Kidney (tissue), 14 donors: ENCODE data around the gene HHIPL1. TPM values are rescaled to one million over a fixed set of nuclear protein-coding genes. Genes with fewer than 3 reads are reported as not detected.

Experiments used
- DNase-seq, 5 donors: peaks; one replicate each; pipeline ENCODE4 v3.0.0-alpha.2; 2013 to 2020
- FAIRE-seq: peaks from 2 replicates; lab custom pipeline; 2012; peaks lifted over from hg19 to GRCh38; lab: Jason Lieb, UNC
- H3K27ac ChIP-seq, 2 donors: one replicate each; pipeline ENCODE4 v1.7.0; 2013; ENCODE audit warnings: low read depth in 2 of 2, low read length in 2 of 2, inconsistent platforms in 1 of 2
- H3K27me3 ChIP-seq: one replicate; pipeline ENCODE4 v1.7.1; 2013; ENCODE audit warnings: low read length, inconsistent platforms; ENCODE audit not compliant: control insufficient read depth, insufficient read depth
- H3K36me3 ChIP-seq, 3 donors: one replicate each; pipeline versions ENCODE4 v1.7.0 to v1.7.1; 2013; ENCODE audit warnings: low read length in 3 of 3, control low read depth in 1 of 3, inconsistent platforms in 1 of 3; ENCODE audit not compliant: insufficient read depth in 3 of 3, control insufficient read depth in 2 of 3
- H3K4me1 ChIP-seq, 3 donors: one replicate each; pipeline versions ENCODE4 v1.7.0 to v1.7.1; 2013; ENCODE audit warnings: low read length in 3 of 3, inconsistent platforms in 1 of 3, low read depth in 1 of 3; ENCODE audit not compliant: control insufficient read depth in 2 of 3, insufficient read depth in 2 of 3
- H3K4me3 ChIP-seq, 3 donors: one replicate each; pipeline versions ENCODE4 v1.7.0 to v1.8.1; 2013; ENCODE audit warnings: low read length in 3 of 3, control low read depth in 1 of 3, inconsistent platforms in 1 of 3
- H3K9ac ChIP-seq, 3 donors: one replicate each; pipeline versions ENCODE4 v1.7.0 to v1.7.1; 2013; ENCODE audit warnings: low read length in 3 of 3, control low read depth in 1 of 3, inconsistent platforms in 1 of 3
- H3K9me3 ChIP-seq, 3 donors: one replicate each; pipeline versions ENCODE4 v1.7.0 to v1.7.1; 2013; ENCODE audit warnings: low read length in 3 of 3, control low read depth in 1 of 3, inconsistent platforms in 1 of 3; ENCODE audit not compliant: control insufficient read depth in 2 of 3, insufficient read depth in 1 of 3
- intact Hi-C: fragments of 100-400 bp; cut with DNase I; formaldehyde crosslinking; loops from one replicate; pipeline ENCODE4 v1.11.1; 2022
- polyA plus RNA-seq: library from polyadenylated mRNA; stranded (reverse); fragments of 350-450 nt; fragmentation: Illumina TruSeq; extraction: RNeasy Lipid Tissue Mini Kit (QIAGEN cat#74804); gene quantifications from one replicate; pipeline ENCODE4 v1.2.3, GENCODE V29; 2014; ENCODE audit warnings: low read depth, low replicate concordance; ENCODE audit not compliant: insufficient read depth
- total RNA-seq: library from RNA; stranded (reverse); fragmentation: NEBNext Ultra II Directional; extraction: Animal tissue kit (Norgen Biotek cat#: 25700); gene quantifications from one replicate; pipeline ENCODE4 v1.2.1, GENCODE V29; 2021
- TF ChIP-seq, protein P1 (sequence below): IDR thresholded peaks from 3 replicates; pipeline ENCODE4 v1.5.1; 2012; ENCODE audit warnings: mild to moderate bottlenecking, moderate library complexity, borderline replicate concordance; ENCODE audit not compliant: insufficient read depth; ENCODE audit errors: extremely low read depth
- donor health status: control.
- donor health status: control.
- donor health status: control.
- donor health status: control.
- donor health status: control.
- donor health status: DM: yes; HTN: yes; CAD: no.
- donor health status: Normal renal cell carcinoma (clear cell type).

Gene HHIPL1
- total and polyA plus RNA-seq, 2 donors from 2014 or later, result 0.32 to 0.88 TPM

DNA sequence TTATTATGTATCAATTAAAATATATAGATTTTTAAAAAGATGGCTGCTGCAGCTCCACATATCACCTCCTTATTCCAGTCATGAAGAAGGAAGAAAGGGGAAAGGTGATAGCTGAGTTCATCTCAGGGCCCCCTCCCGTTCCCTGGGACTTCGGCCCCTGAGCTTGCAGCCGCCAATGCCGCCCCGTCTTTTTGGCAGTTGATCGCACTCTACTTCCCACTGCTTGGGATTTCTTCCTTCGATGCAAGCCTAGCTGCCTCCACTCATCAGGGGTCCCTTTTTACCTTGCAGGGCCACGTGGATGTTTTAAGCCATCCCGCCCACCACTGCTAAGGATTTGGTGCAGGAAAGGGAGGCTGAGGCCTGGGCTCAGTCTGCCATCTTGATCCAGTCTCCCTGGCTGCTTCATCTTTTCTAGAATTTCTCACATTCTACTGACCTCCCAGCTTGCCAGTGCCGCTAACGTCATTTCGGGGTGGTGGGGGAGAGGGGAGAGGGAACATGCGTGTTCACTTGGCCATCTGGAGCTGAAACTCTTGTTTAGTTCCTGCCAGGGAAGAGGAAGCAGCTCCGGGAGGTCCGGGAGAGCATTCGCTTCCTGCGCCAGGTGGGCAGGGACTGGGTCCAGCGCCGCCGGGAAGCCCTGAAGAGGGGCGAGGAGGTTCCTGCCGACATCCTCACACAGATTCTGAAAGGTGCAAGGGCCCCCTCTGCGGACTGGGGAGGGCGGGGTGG lies 70.5 kb downstream of the HHIPL1 start:
- DNase-seq (no peak), FAIRE-seq (no peak)
- Histone ChIP-seq H3K4me1 (no peaks in the 10 kb centered on the region), H3K9ac (no peak overlapping the region), H3K4me3 (no peak overlapping the region), H3K27me3 (no peaks in the 10 kb centered on the region), H3K9me3 (no peaks in the 10 kb centered on the region), H3K36me3 (no peaks in the 10 kb centered on the region), H3K27ac (no peak overlapping the region)
- TF ChIP-seq, protein P1, sequence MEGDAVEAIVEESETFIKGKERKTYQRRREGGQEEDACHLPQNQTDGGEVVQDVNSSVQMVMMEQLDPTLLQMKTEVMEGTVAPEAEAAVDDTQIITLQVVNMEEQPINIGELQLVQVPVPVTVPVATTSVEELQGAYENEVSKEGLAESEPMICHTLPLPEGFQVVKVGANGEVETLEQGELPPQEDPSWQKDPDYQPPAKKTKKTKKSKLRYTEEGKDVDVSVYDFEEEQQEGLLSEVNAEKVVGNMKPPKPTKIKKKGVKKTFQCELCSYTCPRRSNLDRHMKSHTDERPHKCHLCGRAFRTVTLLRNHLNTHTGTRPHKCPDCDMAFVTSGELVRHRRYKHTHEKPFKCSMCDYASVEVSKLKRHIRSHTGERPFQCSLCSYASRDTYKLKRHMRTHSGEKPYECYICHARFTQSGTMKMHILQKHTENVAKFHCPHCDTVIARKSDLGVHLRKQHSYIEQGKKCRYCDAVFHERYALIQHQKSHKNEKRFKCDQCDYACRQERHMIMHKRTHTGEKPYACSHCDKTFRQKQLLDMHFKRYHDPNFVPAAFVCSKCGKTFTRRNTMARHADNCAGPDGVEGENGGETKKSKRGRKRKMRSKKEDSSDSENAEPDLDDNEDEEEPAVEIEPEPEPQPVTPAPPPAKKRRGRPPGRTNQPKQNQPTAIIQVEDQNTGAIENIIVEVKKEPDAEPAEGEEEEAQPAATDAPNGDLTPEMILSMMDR, result no peak
- intact Hi-C loops, result no loop called here

DNA sequence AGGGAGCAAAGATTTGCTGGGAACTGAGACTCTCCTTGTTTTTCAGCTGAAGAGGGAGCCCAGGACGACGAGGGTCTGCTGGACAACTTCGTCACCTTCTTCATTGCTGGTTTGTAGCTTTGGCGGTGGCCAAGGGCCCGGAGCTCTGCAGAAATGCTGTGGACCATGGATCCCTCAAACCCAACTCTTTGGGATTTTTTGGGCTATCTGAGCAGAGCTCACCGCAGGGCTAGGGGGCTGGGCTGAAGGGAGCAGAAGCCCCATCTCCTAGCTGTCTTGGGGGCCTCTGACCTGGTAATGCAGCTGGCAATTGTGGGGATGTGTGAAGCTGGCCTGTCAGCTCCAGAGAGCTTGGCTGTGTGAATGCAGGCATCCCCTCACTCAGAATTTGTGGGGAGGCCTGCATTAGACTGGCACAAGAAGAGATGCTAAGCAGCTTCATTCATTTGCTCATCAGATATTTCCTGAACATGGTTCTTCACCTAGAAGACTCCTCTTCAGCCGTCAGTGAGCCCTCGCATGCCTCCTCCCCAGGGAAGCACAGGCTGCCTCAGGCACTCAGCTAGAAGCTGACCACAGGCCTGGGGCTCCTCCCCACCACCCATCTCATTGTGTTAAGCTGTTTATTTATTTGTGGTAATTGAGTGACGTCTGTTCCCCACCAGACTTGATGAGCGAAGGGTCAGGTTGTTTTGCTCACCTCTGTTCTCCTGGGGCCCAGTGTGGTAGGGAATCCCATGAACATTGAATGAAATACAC lies 71.3 kb downstream of the HHIPL1 start:
- H3K9ac ChIP-seq, result no peak overlapping the region
- FAIRE-seq (no peak), DNase-seq (no peak)
- H3K9me3 ChIP-seq, result no peaks in the 10 kb centered on the region
- intact Hi-C loops, result no loop called here
- TF ChIP-seq, protein P1, result no peak
- H3K4me1 ChIP-seq, result no peaks in the 10 kb centered on the region
- no peak overlapping the region for H3K4me3 ChIP-seq
- H3K27me3 ChIP-seq, result no peaks in the 10 kb centered on the region
- no peak overlapping the region for H3K27ac ChIP-seq
- no peaks in the 10 kb centered on the region for H3K36me3 ChIP-seq

DNA sequence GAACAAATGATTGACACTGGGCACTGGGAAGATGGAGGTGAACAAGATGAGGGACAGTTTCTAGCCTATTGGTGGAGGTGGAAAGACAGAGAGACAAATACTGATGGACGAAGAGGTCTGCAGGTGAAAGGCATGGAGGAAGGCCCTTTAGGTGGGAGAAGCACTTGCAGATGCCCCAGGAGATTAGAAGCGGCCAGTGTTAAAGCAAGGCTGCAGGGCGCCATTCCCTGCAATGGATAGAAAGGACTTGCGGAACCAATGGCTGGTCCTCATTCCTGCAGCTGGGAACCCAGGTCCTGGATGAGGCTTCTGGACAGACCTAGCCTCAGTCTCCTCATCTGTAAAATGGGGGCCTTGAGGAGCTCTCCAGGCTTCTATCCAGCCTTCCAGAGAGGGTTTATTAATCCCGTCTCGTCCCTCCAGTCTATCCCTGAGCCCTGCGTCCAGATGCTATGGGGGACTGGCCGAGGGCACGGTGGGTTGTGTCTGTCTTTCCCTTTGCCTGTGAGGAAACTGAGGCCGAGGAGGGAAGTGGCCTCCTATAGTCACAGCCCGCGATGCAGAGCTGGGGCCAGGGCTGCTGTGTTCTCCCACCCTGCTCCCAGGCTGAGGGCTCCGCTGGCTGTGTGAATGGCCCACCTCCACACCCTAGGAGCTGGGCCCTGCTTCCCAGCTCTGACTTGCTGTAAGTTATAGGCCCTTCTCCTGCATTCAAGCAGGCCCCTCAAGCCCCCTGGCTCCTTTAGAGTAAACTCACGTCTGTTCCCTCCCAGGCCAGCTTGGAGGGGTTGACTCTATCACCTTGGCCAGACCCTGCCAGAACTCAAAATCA lies 72.1 kb downstream of the HHIPL1 start:
- FAIRE-seq (no peak), DNase-seq (no peak)
- Histone ChIP-seq H3K9ac (no peak overlapping the region), H3K9me3 (no peaks in the 10 kb centered on the region), H3K36me3 (no peaks in the 10 kb centered on the region), H3K27ac (no peak overlapping the region), H3K4me3 (no peak overlapping the region), H3K4me1 (no peaks in the 10 kb centered on the region), H3K27me3 (no peaks in the 10 kb centered on the region)
- TF ChIP-seq, protein P1, result no peak
- intact Hi-C loops, result no loop called here
